ENCODE results near the gene PACSIN1. TPM values are rescaled to one million over a fixed set of nuclear protein-coding genes. Genes with fewer than 3 reads are reported as not detected.
"Not testable (repeated sequence)": the region's sequence is repeated elsewhere in the genome, so short reads cannot be mapped to it uniquely, and the experiment has no call there.

PACSIN1 gene
- total RNA-seq, 1 experiment from 2014 or later: not detected

GRCh38 chr6:34457742-34458735, 7.8 kb upstream of the PACSIN1 start:
- no peak for DNase-seq (ENCODE audit: low spot score)

GRCh38 chr6:34459899-34460593, 5.8 kb upstream of the PACSIN1 start:
- DNase-seq (ENCODE audit: low spot score): peak; percentile 32

GRCh38 chr6:34460796-34461507, 4.9 kb upstream of the PACSIN1 start:
- DNase-seq (ENCODE audit: low spot score): peak; percentile 44

GRCh38 chr6:34462010-34462409, 3.9 kb upstream of the PACSIN1 start:
- DNase-seq (ENCODE audit: low spot score): no peak

- peak; percentile 41 for DNase-seq (ENCODE audit: low spot score)
Observed at GRCh38 chr6:34462551-34462971, 3.3 kb upstream of the PACSIN1 start.

- no peak for DNase-seq (ENCODE audit: low spot score)
Observed at GRCh38 chr6:34463299-34463698, 2.6 kb upstream of the PACSIN1 start.

GRCh38 chr6:34463849-34464248, 2.0 kb upstream of the PACSIN1 start:
- no peak for DNase-seq (ENCODE audit: low spot score)

- no peak for DNase-seq (ENCODE audit: low spot score)
Observed at GRCh38 chr6:34466242-34467185, 638 bp downstream of the PACSIN1 start.

- no peak for DNase-seq (ENCODE audit: low spot score)
Observed at GRCh38 chr6:34468378-34468892, 2.6 kb downstream of the PACSIN1 start.

- DNase-seq (ENCODE audit: low spot score): no peak
Observed at GRCh38 chr6:34469499-34469898, 3.6 kb downstream of the PACSIN1 start.

GRCh38 chr6:34472425-34472824, 6.5 kb downstream of the PACSIN1 start:
- DNase-seq (ENCODE audit: low spot score): no peak

- DNase-seq (ENCODE audit: low spot score): no peak
Observed at GRCh38 chr6:34473967-34474366, 8.1 kb downstream of the PACSIN1 start.

- DNase-seq (ENCODE audit: low spot score): no peak
Observed at GRCh38 chr6:34474754-34475153, 8.9 kb downstream of the PACSIN1 start.

GRCh38 chr6:34475238-34475682, 9.4 kb downstream of the PACSIN1 start:
- DNase-seq (ENCODE audit: low spot score): peak; percentile 43

GRCh38 chr6:34475767-34476328, 10.0 kb downstream of the PACSIN1 start:
- DNase-seq (ENCODE audit: low spot score): no peak

GRCh38 chr6:34476447-34476846, 10.6 kb downstream of the PACSIN1 start:
- no peak for DNase-seq (ENCODE audit: low spot score)

GRCh38 chr6:34476921-34477320, 11.0 kb downstream of the PACSIN1 start:
- DNase-seq (ENCODE audit: low spot score): no peak

- DNase-seq (ENCODE audit: low spot score): no peak
Observed at GRCh38 chr6:34478796-34479195, 12.9 kb downstream of the PACSIN1 start.

- DNase-seq (ENCODE audit: low spot score): not testable (repeated sequence)
Observed at GRCh38 chr6:34483781-34484180, 17.9 kb downstream of the PACSIN1 start.

- no peak for DNase-seq (ENCODE audit: low spot score)
Observed at GRCh38 chr6:34484391-34484790, 18.5 kb downstream of the PACSIN1 start.
